Spleen (tissue), 11 donors: Measurements from ENCODE around the gene ESYT2. TPM values are rescaled to one million over a fixed set of nuclear protein-coding genes. Genes with fewer than 3 reads are reported as not detected.

ENCODE experiments used
- DNase-seq: peaks from one replicate; pipeline ENCODE4 v3.0.0-alpha.2; 2020
- H3K27ac ChIP-seq, 8 donors: fragments of 200-600 bp; sonication (generic) in 7 of 8; 1 replicate in 4 of 8; 2 replicates in 4 of 8; pipeline versions ENCODE4 v1.5.0 to v1.8.0; 2016 to 2021; ENCODE audit warnings: inconsistent platforms in 4 of 8, mild to moderate bottlenecking in 4 of 8, moderate library complexity in 1 of 8
- H3K27me3 ChIP-seq, 7 donors: fragments of 200-600 bp; sonication (generic) in 6 of 7; replicated peaks in 1 of 7; 1 replicate in 4 of 7; 2 replicates in 3 of 7; pipeline versions ENCODE4 v1.5.0 to v1.8.0; 2016 to 2021; ENCODE audit warnings: inconsistent platforms in 3 of 7, mild to moderate bottlenecking in 1 of 7
- H3K36me3 ChIP-seq, 6 donors: fragments of 200-600 bp; sonication (generic) in 5 of 6; 1 replicate in 4 of 6; 2 replicates in 2 of 6; pipeline versions ENCODE4 v1.5.0 to v1.8.0; 2016 to 2021; ENCODE audit warnings: inconsistent platforms in 2 of 6
- H3K4me1 ChIP-seq, 6 donors: fragments of 200-600 bp; sonication (generic) in 5 of 6; 1 replicate in 3 of 6; 2 replicates in 3 of 6; pipeline versions ENCODE4 v1.5.0 to v1.8.0; 2016 to 2021; ENCODE audit warnings: inconsistent platforms in 3 of 6
- H3K4me3 ChIP-seq, 8 donors: fragments of 200-600 bp; sonication (generic) in 7 of 8; 1 replicate in 4 of 8; 2 replicates in 4 of 8; pipeline versions ENCODE4 v1.5.0 to v1.8.0; 2016 to 2021; ENCODE audit warnings: inconsistent platforms in 4 of 8, mild to moderate bottlenecking in 4 of 8, moderate library complexity in 2 of 8
- H3K9me3 ChIP-seq, 8 donors: fragments of 200-600 bp; sonication (generic) in 7 of 8; 1 replicate in 4 of 8; 2 replicates in 4 of 8; pipeline versions ENCODE4 v1.5.0 to v1.8.0; 2016 to 2021; ENCODE audit warnings: inconsistent platforms in 4 of 8
- POLR2A ChIP-seq, 3 donors: fragments of 450-650 bp; IDR thresholded peaks; one replicate each; pipeline ENCODE4 v1.5.1; 2017; ENCODE audit warnings: antibody characterized with exemption in 3 of 3, mild to moderate bottlenecking in 1 of 3
- POLR2AphosphoS5 ChIP-seq, 3 donors: sonication (generic); formaldehyde crosslinking; IDR thresholded peaks; one replicate each; pipeline ENCODE4 v1.5.1; 2017; ENCODE audit warnings: antibody characterized with exemption in 3 of 3
- WGBS, 5 donors: extraction: QIAGEN DNeasy Blood & Tissue Kit in 3 of 5; methylation state at CpG; one replicate each; pipeline versions ENCODE4 v1.1.5 to v1.1.7; 2013 to 2018; 5-methylcytosine and 5-hydroxymethylcytosine counted together
- intact Hi-C: fragments of 100-400 bp; cut with DNase I; formaldehyde crosslinking; loops from one replicate; pipeline ENCODE4 v1.15.0; 2023; ENCODE audit warnings: low total_unique reads
- polyA plus RNA-seq, 3 donors: library from polyadenylated mRNA; stranded (reverse); fragments of 200-250 nt; gene quantifications; one replicate each; pipeline ENCODE4 v1.2.1, GENCODE V29; 2013
- total RNA-seq, 7 donors: library from RNA; depleted of rRNA in 3 of 7; stranded (reverse); fragments of >200 nt in 3 of 7; fragmentation: NEBNext Ultra II Directional in 4 of 7; extraction: Animal tissue kit (Norgen Biotek cat#: 25700) in 4 of 7; gene quantifications; one replicate each; pipeline versions ENCODE4 v1.1.0 to v1.2.1, GENCODE V29; 2016 to 2021
- TF ChIP-seq, protein P1 (sequence below), 11 experiments: fragments of 200-600 bp in 7 of 11; fragments of 450-650 bp in 4 of 11; sonication (generic) in 4 of 11; IDR thresholded peaks in 8 of 11; conservative IDR thresholded peaks in 3 of 11; 1 replicate in 7 of 11; 2 replicates in 4 of 11; pipeline versions ENCODE4 v1.4.0 to v1.8.0; 2016 to 2021; ENCODE audit warnings: antibody characterized with exemption in 11 of 11, inconsistent platforms in 4 of 11, mild to moderate bottlenecking in 1 of 11
- donor health status: healthy with polysubstance abuse.
- donor health status: DM: no; HTN: no; CAD: no; lungs with moderate emphysema.
- donor health status: DM: no; HTN: no; CAD: no.
- donor health status: Bipolar disorder and iron deficiency.
- donor health status: healthy.
- donor health status: DM: no; HTN: no; CAD: no.
- donor health status: DM: yes; HTN: yes; CAD: no.

The ESYT2 gene
- total and polyA plus RNA-seq, 10 donors = 6.6 to 61.0 (median 45.9) TPM

GRCh38 chr7:158760445-158760764 is 68.9 kb downstream of the ESYT2 start:
- intact Hi-C loops = no loop called here
- Histone ChIP-seq H3K27ac (no peak overlapping the region), H3K9me3 (no peaks in the 10 kb centered on the region), H3K36me3 (peaks cover 4 to 100% (median 58%) of the 10 kb centered on the region in 6 donors), H3K27me3 (no peaks in the 10 kb centered on the region), H3K4me3 (no peak overlapping the region), H3K4me1 (no peaks in the 10 kb centered on the region)
- no peak for DNase-seq
- TF ChIP-seq, protein P1, sequence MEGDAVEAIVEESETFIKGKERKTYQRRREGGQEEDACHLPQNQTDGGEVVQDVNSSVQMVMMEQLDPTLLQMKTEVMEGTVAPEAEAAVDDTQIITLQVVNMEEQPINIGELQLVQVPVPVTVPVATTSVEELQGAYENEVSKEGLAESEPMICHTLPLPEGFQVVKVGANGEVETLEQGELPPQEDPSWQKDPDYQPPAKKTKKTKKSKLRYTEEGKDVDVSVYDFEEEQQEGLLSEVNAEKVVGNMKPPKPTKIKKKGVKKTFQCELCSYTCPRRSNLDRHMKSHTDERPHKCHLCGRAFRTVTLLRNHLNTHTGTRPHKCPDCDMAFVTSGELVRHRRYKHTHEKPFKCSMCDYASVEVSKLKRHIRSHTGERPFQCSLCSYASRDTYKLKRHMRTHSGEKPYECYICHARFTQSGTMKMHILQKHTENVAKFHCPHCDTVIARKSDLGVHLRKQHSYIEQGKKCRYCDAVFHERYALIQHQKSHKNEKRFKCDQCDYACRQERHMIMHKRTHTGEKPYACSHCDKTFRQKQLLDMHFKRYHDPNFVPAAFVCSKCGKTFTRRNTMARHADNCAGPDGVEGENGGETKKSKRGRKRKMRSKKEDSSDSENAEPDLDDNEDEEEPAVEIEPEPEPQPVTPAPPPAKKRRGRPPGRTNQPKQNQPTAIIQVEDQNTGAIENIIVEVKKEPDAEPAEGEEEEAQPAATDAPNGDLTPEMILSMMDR (IDR thresholded peaks at IDR 0.05 in 8 of 11, conservative IDR thresholded peaks at IDR 0.05 in 3 of 11) = no peak
- TF ChIP-seq POLR2A (IDR thresholded peaks at IDR 0.05) (no peak), POLR2AphosphoS5 (IDR thresholded peaks at IDR 0.05) (no peak)
- 91 to 97% (median 95%) methylated on average over 3 of the region's 3 CpGs for WGBS, 5 donors

DNA sequence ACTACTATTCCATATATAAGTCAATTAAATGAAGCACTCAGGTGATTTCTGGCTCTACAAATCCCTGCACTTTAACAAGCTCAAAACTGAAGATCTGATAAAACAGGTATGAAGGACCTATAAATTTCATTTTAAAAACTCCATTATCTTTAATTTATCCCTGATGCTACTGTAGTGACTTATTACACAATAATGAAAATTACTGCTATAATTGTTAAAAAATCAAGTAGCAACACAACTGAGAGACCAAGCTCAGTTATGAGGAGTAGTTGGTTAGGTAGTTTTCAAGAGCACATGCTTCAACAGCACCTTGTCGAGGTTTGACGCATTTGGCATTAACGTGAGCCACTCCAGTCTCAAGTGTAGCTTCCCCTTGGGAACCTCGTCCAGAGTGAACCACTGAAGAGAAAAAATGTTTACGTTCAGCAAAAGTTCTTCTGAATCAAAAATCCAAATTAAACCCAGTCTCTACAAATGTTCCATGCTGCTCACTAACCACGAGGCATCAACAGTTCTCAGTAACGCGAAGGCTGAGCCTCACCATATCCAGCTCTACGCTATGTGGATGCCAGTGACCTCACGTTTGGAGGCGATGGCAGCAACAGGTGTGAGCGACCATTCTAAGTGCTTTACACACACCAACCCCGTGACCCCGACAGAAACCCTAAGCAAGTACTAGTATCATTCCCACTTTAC is 69.4 kb downstream of the ESYT2 start:
- Histone ChIP-seq H3K4me3 (no peak overlapping the region), H3K9me3 (no peaks in the 10 kb centered on the region), H3K27me3 (no peaks in the 10 kb centered on the region), H3K4me1 (peaks cover 0 to 5% (median 0%) of the 10 kb centered on the region in 6 donors), H3K27ac (no peak overlapping the region), H3K36me3 (peaks cover 4 to 100% (median 58%) of the 10 kb centered on the region in 6 donors)
- no peak for DNase-seq
- WGBS, 5 donors = 94 to 97% (median 95%) methylated on average over 14 of the region's 14 CpGs
- TF ChIP-seq, protein P1 (IDR thresholded peaks at IDR 0.05 in 8 of 11, conservative IDR thresholded peaks at IDR 0.05 in 3 of 11) = no peak
- TF ChIP-seq POLR2AphosphoS5 (IDR thresholded peaks at IDR 0.05) (no peak), POLR2A (IDR thresholded peaks at IDR 0.05) (no peak)
- intact Hi-C loops = no loop called here

DNA sequence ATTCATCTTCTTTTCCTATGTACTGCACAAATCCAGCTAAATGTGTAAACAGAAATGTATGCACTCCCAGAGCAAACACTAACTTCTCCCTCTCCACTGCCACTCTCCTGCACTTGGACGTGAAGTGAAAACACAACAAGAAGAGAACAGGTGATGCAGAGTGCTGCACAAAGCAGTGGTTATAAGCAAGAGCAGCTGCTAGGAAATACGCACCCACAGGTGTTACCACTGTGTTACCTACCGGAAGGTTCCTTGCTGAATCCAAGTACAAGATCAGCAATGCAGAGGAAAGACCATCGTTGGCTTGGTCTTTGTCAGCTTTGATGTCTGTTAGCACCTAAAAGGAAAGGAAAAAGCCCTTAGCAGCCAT is 70.1 kb downstream of the ESYT2 start:
- Histone ChIP-seq H3K4me3 (no peak overlapping the region), H3K27ac (no peak overlapping the region), H3K4me1 (peaks cover 0 to 8% (median 0%) of the 10 kb centered on the region in 6 donors), H3K9me3 (no peaks in the 10 kb centered on the region), H3K36me3 (peaks cover 4 to 100% (median 57%) of the 10 kb centered on the region in 6 donors), H3K27me3 (no peaks in the 10 kb centered on the region)
- TF ChIP-seq, protein P1 (IDR thresholded peaks at IDR 0.05 in 8 of 11, conservative IDR thresholded peaks at IDR 0.05 in 3 of 11) = no peak
- TF ChIP-seq POLR2A (IDR thresholded peaks at IDR 0.05) = no peak
- no peak for TF ChIP-seq POLR2AphosphoS5 (IDR thresholded peaks at IDR 0.05)
- no peak for DNase-seq
- intact Hi-C loops = no loop called here
- WGBS, 5 donors = 91 to 97% (median 96%) methylated on average over 4 of the region's 4 CpGs

DNA sequence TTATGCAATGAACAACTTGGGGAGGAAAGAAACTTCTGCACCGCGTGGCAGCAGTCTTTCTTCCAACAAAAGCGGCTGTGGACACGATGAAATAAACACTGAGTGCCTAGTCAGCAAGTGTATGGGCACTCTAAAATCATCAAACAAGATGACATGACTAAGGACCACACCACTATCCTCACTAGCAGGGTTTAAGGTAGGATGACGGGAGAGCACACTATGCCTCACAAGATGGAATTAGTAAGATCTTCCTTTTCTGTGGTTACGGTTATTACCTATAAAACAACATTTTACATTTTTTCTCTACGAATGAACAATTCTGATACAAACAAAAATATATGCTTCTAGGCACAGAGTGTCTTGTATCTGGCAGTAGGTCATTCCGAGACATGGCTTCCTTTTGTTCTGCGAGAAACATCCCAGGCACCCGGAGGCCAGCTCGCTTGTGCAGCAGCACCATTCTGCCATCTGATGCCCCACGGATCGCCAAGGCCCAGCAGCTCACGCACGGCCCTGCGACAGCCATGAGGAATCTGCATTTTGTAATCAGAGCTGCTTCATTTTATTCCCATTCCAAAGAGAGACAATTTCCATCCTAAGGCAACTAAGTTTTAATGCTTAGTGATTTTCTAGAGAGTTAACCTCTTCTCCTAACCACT is 70.6 kb downstream of the ESYT2 start:
- 91 to 96% (median 93%) methylated on average over 16 of the region's 16 CpGs for WGBS, 5 donors
- intact Hi-C loops = no loop called here
- peaks cover 4 to 100% (median 55%) of the 10 kb centered on the region in 6 donors for H3K36me3 ChIP-seq
- H3K27ac ChIP-seq = no peak overlapping the region
- DNase-seq = no peak
- H3K4me3 ChIP-seq = no peak overlapping the region
- TF ChIP-seq POLR2A (IDR thresholded peaks at IDR 0.05) (no peak), POLR2AphosphoS5 (IDR thresholded peaks at IDR 0.05) (peak in 1 of 3 donors; percentile 12)
- TF ChIP-seq, protein P1 (IDR thresholded peaks at IDR 0.05 in 8 of 11, conservative IDR thresholded peaks at IDR 0.05 in 3 of 11) = no peak
- peaks cover 0 to 8% (median 0%) of the 10 kb centered on the region in 6 donors for H3K4me1 ChIP-seq
- no peaks in the 10 kb centered on the region for H3K27me3 ChIP-seq
- no peaks in the 10 kb centered on the region for H3K9me3 ChIP-seq
